ENCODE data around the gene SLC6A11. TPM values are rescaled to one million over a fixed set of nuclear protein-coding genes. Genes with fewer than 3 reads are reported as not detected.

The SLC6A11 gene
- total RNA-seq, 1 experiment from 2014 or later, result not detected

DNA sequence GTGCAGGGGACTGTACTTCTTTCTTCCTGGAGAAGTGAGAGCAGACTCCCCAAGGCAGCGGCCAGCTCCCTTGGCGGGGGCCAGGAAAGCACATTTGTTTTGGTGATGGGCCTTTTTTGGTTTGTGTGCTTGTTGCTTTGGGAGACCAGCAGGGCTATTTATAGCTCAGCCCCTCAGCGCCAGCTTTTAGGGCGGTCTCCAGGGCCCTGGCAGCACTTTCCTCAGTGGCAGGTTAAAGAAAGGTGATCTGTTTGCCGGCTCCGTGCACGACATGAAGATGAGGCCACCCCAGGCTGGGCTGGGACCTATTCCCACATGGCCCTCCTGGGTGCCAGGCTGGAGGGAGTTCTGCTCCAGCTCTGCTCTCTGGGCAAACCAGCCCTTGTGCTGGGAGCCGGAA, 21.8 kb downstream of the SLC6A11 start:
- no peak overlapping the region for H3K4me3 ChIP-seq
- CTCF ChIA-PET, result no interaction called here
- TF ChIP-seq, protein P1, sequence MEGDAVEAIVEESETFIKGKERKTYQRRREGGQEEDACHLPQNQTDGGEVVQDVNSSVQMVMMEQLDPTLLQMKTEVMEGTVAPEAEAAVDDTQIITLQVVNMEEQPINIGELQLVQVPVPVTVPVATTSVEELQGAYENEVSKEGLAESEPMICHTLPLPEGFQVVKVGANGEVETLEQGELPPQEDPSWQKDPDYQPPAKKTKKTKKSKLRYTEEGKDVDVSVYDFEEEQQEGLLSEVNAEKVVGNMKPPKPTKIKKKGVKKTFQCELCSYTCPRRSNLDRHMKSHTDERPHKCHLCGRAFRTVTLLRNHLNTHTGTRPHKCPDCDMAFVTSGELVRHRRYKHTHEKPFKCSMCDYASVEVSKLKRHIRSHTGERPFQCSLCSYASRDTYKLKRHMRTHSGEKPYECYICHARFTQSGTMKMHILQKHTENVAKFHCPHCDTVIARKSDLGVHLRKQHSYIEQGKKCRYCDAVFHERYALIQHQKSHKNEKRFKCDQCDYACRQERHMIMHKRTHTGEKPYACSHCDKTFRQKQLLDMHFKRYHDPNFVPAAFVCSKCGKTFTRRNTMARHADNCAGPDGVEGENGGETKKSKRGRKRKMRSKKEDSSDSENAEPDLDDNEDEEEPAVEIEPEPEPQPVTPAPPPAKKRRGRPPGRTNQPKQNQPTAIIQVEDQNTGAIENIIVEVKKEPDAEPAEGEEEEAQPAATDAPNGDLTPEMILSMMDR (conservative IDR thresholded peaks at IDR 0.05), result no peak
- no peak for TF ChIP-seq EZH2 (IDR thresholded peaks at IDR 0.05; ENCODE audit: low read depth)
- H3K79me2 ChIP-seq (ENCODE audit: low read depth), result no peaks in the 10 kb centered on the region
- BruUV-seq (replicated peaks), result no TSS peak
- H3K4me2 ChIP-seq, result no peak overlapping the region
- peaks cover 97% of the 10 kb centered on the region for H3K27me3 ChIP-seq (ENCODE audit: insufficient read depth, low read depth)
- POLR2A ChIA-PET (ENCODE audit: unreplicated experiment), result no interaction called here
- H3K27ac ChIP-seq, result no peak overlapping the region
- intact Hi-C loops (cut with micrococcal nuclease; ENCODE audit: unreplicated experiment), result no loop called here
- no peaks in the 10 kb centered on the region for H3K4me1 ChIP-seq (replicated peaks; ENCODE audit: insufficient read depth)
- no peaks in the 10 kb centered on the region for H3K9me2 ChIP-seq (ENCODE audit: insufficient read depth)
- H3F3A ChIP-seq (ENCODE audit: insufficient read depth, low read depth), result no peaks in the 10 kb centered on the region
- H3K36me3 ChIP-seq (ENCODE audit: low read depth), result no peaks in the 10 kb centered on the region
- H2AFZ ChIP-seq, result no peak overlapping the region
- no peaks in the 10 kb centered on the region for H4K20me1 ChIP-seq (ENCODE audit: insufficient read depth)
- no peak for DNase-seq
- no peaks in the 10 kb centered on the region for H3K9me3 ChIP-seq (ENCODE audit: insufficient read depth, low read depth)

DNA sequence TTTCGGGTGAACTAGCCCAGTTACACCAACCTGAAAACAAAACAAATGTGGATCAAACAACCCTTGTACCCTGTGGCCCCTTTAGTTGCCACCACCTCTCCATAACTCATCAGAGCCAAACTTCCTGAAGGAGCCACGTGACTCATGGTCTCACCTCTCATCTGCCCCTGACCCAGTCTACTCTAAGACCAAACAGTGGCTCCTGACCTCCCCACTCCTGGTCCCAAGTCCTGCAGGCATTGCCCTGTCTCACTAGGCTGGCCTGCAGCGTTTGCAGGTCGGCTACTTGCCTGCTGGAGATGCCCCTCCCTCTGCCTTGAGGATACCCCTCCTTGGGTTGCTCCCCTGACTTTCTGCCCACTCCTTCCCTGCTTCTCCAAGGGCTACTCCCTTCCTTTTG, 23.1 kb downstream of the SLC6A11 start:
- Histone ChIP-seq H3K4me2 (no peak overlapping the region), H3K9me3 (ENCODE audit: insufficient read depth, low read depth) (no peaks in the 10 kb centered on the region), H3K27ac (no peak overlapping the region), H2AFZ (no peak overlapping the region), H3K79me2 (ENCODE audit: low read depth) (no peaks in the 10 kb centered on the region), H3K4me1 (replicated peaks; ENCODE audit: insufficient read depth) (no peaks in the 10 kb centered on the region), H3F3A (ENCODE audit: insufficient read depth, low read depth) (no peaks in the 10 kb centered on the region), H3K27me3 (ENCODE audit: insufficient read depth, low read depth) (peaks cover 97% of the 10 kb centered on the region), H3K4me3 (no peak overlapping the region), H4K20me1 (ENCODE audit: insufficient read depth) (no peaks in the 10 kb centered on the region), H3K9me2 (ENCODE audit: insufficient read depth) (no peaks in the 10 kb centered on the region), H3K36me3 (ENCODE audit: low read depth) (no peaks in the 10 kb centered on the region)
- intact Hi-C loops (cut with micrococcal nuclease; ENCODE audit: unreplicated experiment), result no loop called here
- no peak for DNase-seq
- no TSS peak for BruUV-seq (replicated peaks)
- ChIA-PET CTCF (no interaction called here), POLR2A (ENCODE audit: unreplicated experiment) (no interaction called here)
- TF ChIP-seq, protein P1 (conservative IDR thresholded peaks at IDR 0.05), result no peak
- no peak for TF ChIP-seq EZH2 (IDR thresholded peaks at IDR 0.05; ENCODE audit: low read depth)

DNA sequence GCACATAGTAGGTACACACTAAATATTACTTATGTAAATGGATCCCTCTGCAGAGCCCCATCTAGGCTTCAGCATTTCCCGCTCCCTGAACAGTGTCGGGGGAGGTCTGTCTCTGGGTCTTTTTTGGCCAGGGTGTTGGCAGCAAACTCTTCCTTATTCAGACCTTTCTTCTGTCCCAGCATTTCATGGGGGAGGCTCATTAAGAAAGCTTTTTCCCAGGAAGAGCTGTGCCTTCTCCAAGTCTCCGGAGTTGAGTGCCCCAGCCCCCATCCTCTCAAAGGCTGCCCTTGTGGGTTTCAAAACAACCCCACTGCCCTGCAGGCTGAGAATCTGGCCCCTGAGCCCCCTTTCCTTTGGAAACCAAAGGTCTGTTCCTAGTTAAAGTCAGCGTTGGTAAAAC, 25.1 kb downstream of the SLC6A11 start:
- Histone ChIP-seq H3K36me3 (ENCODE audit: low read depth) (no peaks in the 10 kb centered on the region), H3K4me2 (no peak overlapping the region), H3K4me3 (no peak overlapping the region), H3K27me3 (ENCODE audit: insufficient read depth, low read depth) (peaks cover 97% of the 10 kb centered on the region), H3K9me2 (ENCODE audit: insufficient read depth) (no peaks in the 10 kb centered on the region), H3K4me1 (replicated peaks; ENCODE audit: insufficient read depth) (no peaks in the 10 kb centered on the region), H4K20me1 (ENCODE audit: insufficient read depth) (no peaks in the 10 kb centered on the region), H3K79me2 (ENCODE audit: low read depth) (no peaks in the 10 kb centered on the region), H2AFZ (no peak overlapping the region), H3F3A (ENCODE audit: insufficient read depth, low read depth) (no peaks in the 10 kb centered on the region), H3K27ac (no peak overlapping the region), H3K9me3 (ENCODE audit: insufficient read depth, low read depth) (no peaks in the 10 kb centered on the region)
- intact Hi-C loops (cut with micrococcal nuclease; ENCODE audit: unreplicated experiment), result no loop called here
- DNase-seq, result no peak
- ChIA-PET POLR2A (ENCODE audit: unreplicated experiment) (no interaction called here), CTCF (no interaction called here)
- TF ChIP-seq, protein P1 (conservative IDR thresholded peaks at IDR 0.05), result no peak
- TF ChIP-seq EZH2 (IDR thresholded peaks at IDR 0.05; ENCODE audit: low read depth), result no peak
- BruUV-seq (replicated peaks), result no TSS peak
